ENCODE measurements around the gene PCBP4. TPM values are rescaled to one million over a fixed set of nuclear protein-coding genes. Genes with fewer than 3 reads are reported as not detected.

Gene PCBP4
- total RNA-seq, 1 experiment from 2014 or later, result 17.9 TPM

GRCh38 chr3:51968170-51968775 is 1.0 kb upstream of the PCBP4 start:
- peaks cover 4% of the 10 kb centered on the region; the same call in 1 of the 2 replicates for H3K4me1 ChIP-seq (replicated peaks; ENCODE audit: insufficient read depth)
- H3K9me3 ChIP-seq (ENCODE audit: insufficient read depth, low read depth), result no peaks in the 10 kb centered on the region
- H3K9me2 ChIP-seq (ENCODE audit: insufficient read depth), result no peaks in the 10 kb centered on the region
- peaks cover 28% of the 10 kb centered on the region for H3F3A ChIP-seq (ENCODE audit: insufficient read depth, low read depth)
- peaks cover 9% of the 10 kb centered on the region; the same call in 1 of the 2 replicates for H3K79me2 ChIP-seq (ENCODE audit: low read depth)
- H3K36me3 ChIP-seq (ENCODE audit: low read depth), result no peaks in the 10 kb centered on the region
- CTCF ChIA-PET, result no interaction called here
- DNase-seq, result no peak
- intact Hi-C loops (cut with micrococcal nuclease; ENCODE audit: unreplicated experiment), result no loop called here
- H3K4me2 ChIP-seq, result peak overlapping the region; percentile 88
- H2AFZ ChIP-seq, result no peak overlapping the region
- H4K20me1 ChIP-seq (ENCODE audit: insufficient read depth), result no peaks in the 10 kb centered on the region
- H3K27me3 ChIP-seq (ENCODE audit: insufficient read depth, low read depth), result no peaks in the 10 kb centered on the region
- POLR2A ChIA-PET (ENCODE audit: unreplicated experiment), result interaction anchor here (0.6 to 0.7 kb wide), 2 partner anchors 39 to 81 kb away, joined by 5 to 8 read pairs; no protein-coding TSS in a partner anchor
- BruUV-seq (replicated peaks), result no TSS peak
- peak overlapping the region; percentile 57; the same call in 1 of the 2 replicates for H3K4me3 ChIP-seq
- no peak overlapping the region for H3K27ac ChIP-seq
- TF ChIP-seq CTCF (conservative IDR thresholded peaks at IDR 0.05) (no peak), EZH2 (IDR thresholded peaks at IDR 0.05; ENCODE audit: low read depth) (no peak)

- peaks cover 4% of the 10 kb centered on the region; the same call in 1 of the 2 replicates for H3K4me1 ChIP-seq (replicated peaks; ENCODE audit: insufficient read depth)
- H2AFZ ChIP-seq, result 0 out of 2 replicates have a peak overlapping the region, but pooled peaks have one; percentile 22
These were observed 301 bp downstream of the PCBP4 start for GRCh38 chr3:51966922-51967383.

DNA sequence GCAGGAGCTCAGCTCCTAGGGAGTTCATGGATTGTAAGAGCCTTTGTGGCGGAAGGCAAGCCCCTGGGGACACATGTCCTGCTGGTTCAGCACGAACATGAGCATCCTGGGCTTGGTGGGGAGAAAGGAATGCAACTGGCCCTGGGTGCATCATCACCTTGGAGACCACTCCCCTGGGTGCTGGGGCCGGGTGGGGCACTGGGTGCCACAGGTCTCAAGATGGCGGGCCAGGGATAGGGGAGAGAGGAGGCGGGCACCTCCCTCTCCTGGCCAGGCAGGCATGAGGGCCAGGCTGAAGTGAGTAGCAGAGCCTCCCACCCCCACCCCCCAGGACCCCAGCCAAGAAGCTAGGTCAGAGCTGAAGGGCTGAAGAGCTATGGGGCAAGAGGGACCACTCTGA is 768 bp downstream of the PCBP4 start:
- peak overlapping the region; percentile 56; the same call in 1 of the 2 replicates for H3K4me3 ChIP-seq
- ChIA-PET CTCF (no interaction called here), POLR2A (ENCODE audit: unreplicated experiment) (no interaction called here)
- no peaks in the 10 kb centered on the region for H4K20me1 ChIP-seq (ENCODE audit: insufficient read depth)
- H3K4me1 ChIP-seq (replicated peaks; ENCODE audit: insufficient read depth), result peaks cover 4% of the 10 kb centered on the region; the same call in 1 of the 2 replicates
- no peaks in the 10 kb centered on the region; the same call in 1 of the 2 replicates for H3K79me2 ChIP-seq (ENCODE audit: low read depth)
- intact Hi-C loops (cut with micrococcal nuclease; ENCODE audit: unreplicated experiment), result no loop called here
- no peak overlapping the region for H3K27ac ChIP-seq
- H2AFZ ChIP-seq, result no peak overlapping the region
- H3K36me3 ChIP-seq (ENCODE audit: low read depth), result no peaks in the 10 kb centered on the region
- BruUV-seq (replicated peaks), result TSS peak; percentile 13
- H3K9me3 ChIP-seq (ENCODE audit: insufficient read depth, low read depth), result no peaks in the 10 kb centered on the region
- peaks cover 23% of the 10 kb centered on the region for H3F3A ChIP-seq (ENCODE audit: insufficient read depth, low read depth)
- H3K4me2 ChIP-seq, result peak overlapping the region; percentile 80
- no peak for DNase-seq
- TF ChIP-seq CTCF (conservative IDR thresholded peaks at IDR 0.05), result no peak
- no peak for TF ChIP-seq EZH2 (IDR thresholded peaks at IDR 0.05; ENCODE audit: low read depth)
- no peaks in the 10 kb centered on the region for H3K9me2 ChIP-seq (ENCODE audit: insufficient read depth)
- H3K27me3 ChIP-seq (ENCODE audit: insufficient read depth, low read depth), result no peaks in the 10 kb centered on the region

More at GRCh38 chr3:51966922-51967383, 301 bp downstream of the PCBP4 start:
- no peaks in the 10 kb centered on the region for H4K20me1 ChIP-seq (ENCODE audit: insufficient read depth)
- H3F3A ChIP-seq (ENCODE audit: insufficient read depth, low read depth), result peaks cover 23% of the 10 kb centered on the region
- no peaks in the 10 kb centered on the region for H3K9me2 ChIP-seq (ENCODE audit: insufficient read depth)
- H3K4me2 ChIP-seq, result peak overlapping the region; percentile 80
- intact Hi-C loops (cut with micrococcal nuclease; ENCODE audit: unreplicated experiment), result no loop called here
- CTCF ChIA-PET, result interaction anchor here (0.6 kb wide), 2 partner anchors 311 to 380 kb away, joined by 3 to 7 read pairs; no protein-coding TSS in a partner anchor
- H3K27me3 ChIP-seq (ENCODE audit: insufficient read depth, low read depth), result no peaks in the 10 kb centered on the region
- peak overlapping the region; percentile 56; the same call in 1 of the 2 replicates for H3K4me3 ChIP-seq
- TF ChIP-seq EZH2 (IDR thresholded peaks at IDR 0.05; ENCODE audit: low read depth), result no peak
- TF ChIP-seq CTCF (conservative IDR thresholded peaks at IDR 0.05), result no peak
- BruUV-seq (replicated peaks), result no TSS peak
- no peaks in the 10 kb centered on the region; the same call in 1 of the 2 replicates for H3K79me2 ChIP-seq (ENCODE audit: low read depth)
- no peak for DNase-seq
- no peaks in the 10 kb centered on the region for H3K36me3 ChIP-seq (ENCODE audit: low read depth)
- no peak overlapping the region for H3K27ac ChIP-seq
- POLR2A ChIA-PET (ENCODE audit: unreplicated experiment), result interaction anchor here (0.6 kb wide), 1 partner anchor 25 kb away, joined by 5 read pairs; no protein-coding TSS in a partner anchor
- no peaks in the 10 kb centered on the region for H3K9me3 ChIP-seq (ENCODE audit: insufficient read depth, low read depth)

All from PC-9 (cell line).